Pancreas (tissue), 10 donors: Measurements from ENCODE around the gene KRABD2.
"Not testable (repeated sequence)": the region's sequence is repeated elsewhere in the genome, so short reads cannot be mapped to it uniquely, and the experiment has no call there.

Source experiments
- ATAC-seq, 4 donors: fragments of 200-7000 bp; cut with Tn5 transposase; one replicate each; pipeline versions ENCODE4 v1.8.0 to v1.9.1; 2020; ENCODE audit warnings: mild to moderate bottlenecking in 4 of 4, moderate library complexity in 4 of 4
- DNase-seq, 6 donors: peaks; one replicate each; pipeline ENCODE4 v3.0.0-alpha.2; 2020
- FAIRE-seq: peaks from 2 replicates; lab custom pipeline; 2012; peaks lifted over from hg19 to GRCh38; lab: Jason Lieb, UNC
- H3K27ac ChIP-seq, 4 donors: fragments of 200-600 bp; sonication (generic); 1 replicate in 3 of 4; 2 replicates in 1 of 4; pipeline versions ENCODE4 v1.5.0 to v1.8.0; 2020
- H3K27me3 ChIP-seq, 4 donors: fragments of 200-600 bp; one replicate each; pipeline ENCODE4 v1.8.0; 2021
- H3K36me3 ChIP-seq, 3 donors: fragments of 200-600 bp; sonication (generic) in 1 of 3; one replicate each; pipeline versions ENCODE4 v1.5.0 to v1.8.0; 2020 to 2021
- H3K4me1 ChIP-seq, 3 donors: fragments of 200-600 bp; one replicate each; pipeline ENCODE4 v1.8.0; 2021
- H3K4me3 ChIP-seq, 4 donors: fragments of 200-600 bp; sonication (generic) in 2 of 4; one replicate each; pipeline versions ENCODE4 v1.5.0 to v1.8.0; 2020 to 2021
- H3K9me3 ChIP-seq, 4 donors: fragments of 200-600 bp; one replicate each; pipeline ENCODE4 v1.8.0; 2021
- WGBS, 2 donors: extraction: QIAGEN DNeasy Blood & Tissue Kit; methylation state at CpG; one replicate each; pipeline ENCODE4 v1.1.7; 2013; 5-methylcytosine and 5-hydroxymethylcytosine counted together
- intact Hi-C, 3 donors: fragments of 100-400 bp; cut with DNase I; formaldehyde crosslinking; loops; one replicate each; pipeline versions ENCODE4 v1.11.1 to v1.14.2; 2022
- TF ChIP-seq, protein P1 (sequence below), 4 donors: fragments of 200-600 bp; sonication (generic) in 3 of 4; IDR thresholded peaks; one replicate each; pipeline versions ENCODE4 v1.5.0 to v1.8.0; 2021; ENCODE audit warnings: antibody characterized with exemption in 4 of 4
- donor health status: healthy with polysubstance abuse.
- donor health status: DM: no; HTN: no; CAD: no; lungs with moderate emphysema.
- donor health status: DM: no; HTN: no; CAD: no.
- donor health status: control.
- donor health status: control.
- donor health status: Bipolar disorder and iron deficiency.
- donor health status: DM: yes; HTN: yes; CAD: no.
- donor health status: DM: no; HTN: no; CAD: no.
- donor health status: DM: no; HTN: no; CAD: no.
- donor health status: DM: yes; HTN: yes; CAD: no.

KRABD2 gene

DNA sequence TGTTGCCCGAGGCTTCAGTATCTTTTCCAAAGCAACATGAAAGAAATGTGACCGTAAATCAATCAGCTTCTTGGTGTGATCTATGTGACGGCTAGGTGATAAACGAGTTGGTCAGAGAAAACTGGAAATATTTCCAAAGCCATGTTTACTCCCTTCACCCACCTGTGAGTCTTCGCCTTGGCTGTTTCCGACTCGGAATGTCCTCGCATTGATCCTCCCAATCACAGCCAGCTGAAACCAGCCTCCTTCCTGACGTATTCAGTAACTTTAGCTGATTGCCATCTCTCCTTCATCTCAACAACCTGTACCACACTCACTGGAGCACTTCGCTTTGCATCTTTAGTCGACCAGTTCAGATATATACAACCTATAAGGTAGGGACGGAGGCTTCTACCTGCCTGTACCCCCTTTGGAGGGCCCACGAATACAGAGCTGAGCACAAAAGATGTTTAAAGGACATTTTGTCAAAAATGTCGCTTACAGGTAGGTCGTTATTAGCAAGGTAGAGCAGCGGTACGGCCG is 705 bp downstream of the KRABD2 start:
- intact Hi-C loops = no loop called here
- peak overlapping the region; percentile 60 to 83 (median 80) for H3K27ac ChIP-seq
- TF ChIP-seq, protein P1, sequence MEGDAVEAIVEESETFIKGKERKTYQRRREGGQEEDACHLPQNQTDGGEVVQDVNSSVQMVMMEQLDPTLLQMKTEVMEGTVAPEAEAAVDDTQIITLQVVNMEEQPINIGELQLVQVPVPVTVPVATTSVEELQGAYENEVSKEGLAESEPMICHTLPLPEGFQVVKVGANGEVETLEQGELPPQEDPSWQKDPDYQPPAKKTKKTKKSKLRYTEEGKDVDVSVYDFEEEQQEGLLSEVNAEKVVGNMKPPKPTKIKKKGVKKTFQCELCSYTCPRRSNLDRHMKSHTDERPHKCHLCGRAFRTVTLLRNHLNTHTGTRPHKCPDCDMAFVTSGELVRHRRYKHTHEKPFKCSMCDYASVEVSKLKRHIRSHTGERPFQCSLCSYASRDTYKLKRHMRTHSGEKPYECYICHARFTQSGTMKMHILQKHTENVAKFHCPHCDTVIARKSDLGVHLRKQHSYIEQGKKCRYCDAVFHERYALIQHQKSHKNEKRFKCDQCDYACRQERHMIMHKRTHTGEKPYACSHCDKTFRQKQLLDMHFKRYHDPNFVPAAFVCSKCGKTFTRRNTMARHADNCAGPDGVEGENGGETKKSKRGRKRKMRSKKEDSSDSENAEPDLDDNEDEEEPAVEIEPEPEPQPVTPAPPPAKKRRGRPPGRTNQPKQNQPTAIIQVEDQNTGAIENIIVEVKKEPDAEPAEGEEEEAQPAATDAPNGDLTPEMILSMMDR (IDR thresholded peaks at IDR 0.05) = no peak
- H3K9me3 ChIP-seq = no peaks in the 10 kb centered on the region
- H3K36me3 ChIP-seq = peaks cover 2 to 37% (median 13%) of the 10 kb centered on the region in 3 donors
- FAIRE-seq (no peak), ATAC-seq (peak; percentile 10 to 51 (median 38)), DNase-seq (no peak)
- H3K4me1 ChIP-seq = peaks cover 18 to 28% (median 20%) of the 10 kb centered on the region in 3 donors
- H3K4me3 ChIP-seq = peak overlapping the region; percentile 34 to 70 (median 54)
- no peaks in the 10 kb centered on the region for H3K27me3 ChIP-seq
- 3 to 4% methylated on average over 18 of the region's 18 CpGs for WGBS, 2 donors

DNA sequence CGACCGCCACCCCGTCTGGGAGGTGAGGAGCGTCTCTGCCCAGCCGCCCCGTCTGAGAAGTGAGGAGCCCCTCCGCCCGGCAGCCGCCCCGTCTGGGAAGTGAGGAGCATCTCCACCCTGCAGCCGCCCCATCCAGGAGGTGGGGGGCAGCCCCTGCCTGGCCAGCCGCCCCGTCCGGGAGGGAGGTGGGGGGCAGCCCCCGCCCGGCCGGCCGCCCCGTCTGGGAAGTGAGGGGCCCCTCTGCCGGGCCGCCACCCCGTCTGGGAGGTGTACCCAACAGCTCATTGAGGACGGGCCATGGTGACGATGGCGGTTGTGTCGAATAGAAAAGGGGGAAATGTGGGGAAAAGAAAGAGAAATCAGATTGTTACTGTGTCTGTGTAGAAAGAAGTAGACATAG is 2.6 kb downstream of the KRABD2 start:
- H3K27ac ChIP-seq, H3K9me3 ChIP-seq, ATAC-seq, H3K4me3 ChIP-seq, FAIRE-seq, H3K27me3 ChIP-seq, intact Hi-C loops: not testable (repeated sequence)
- WGBS, 2 donors = 96 to 98% methylated on average over 20 to 25 of the region's 26 CpGs
- DNase-seq = peak in 2 of 6 donors; percentile 36 to 60
- H3K36me3 ChIP-seq = peaks cover 2 to 30% (median 11%) of the 10 kb centered on the region in 3 donors
- peaks cover 4 to 11% (median 7%) of the 10 kb centered on the region in 3 donors for H3K4me1 ChIP-seq

DNA sequence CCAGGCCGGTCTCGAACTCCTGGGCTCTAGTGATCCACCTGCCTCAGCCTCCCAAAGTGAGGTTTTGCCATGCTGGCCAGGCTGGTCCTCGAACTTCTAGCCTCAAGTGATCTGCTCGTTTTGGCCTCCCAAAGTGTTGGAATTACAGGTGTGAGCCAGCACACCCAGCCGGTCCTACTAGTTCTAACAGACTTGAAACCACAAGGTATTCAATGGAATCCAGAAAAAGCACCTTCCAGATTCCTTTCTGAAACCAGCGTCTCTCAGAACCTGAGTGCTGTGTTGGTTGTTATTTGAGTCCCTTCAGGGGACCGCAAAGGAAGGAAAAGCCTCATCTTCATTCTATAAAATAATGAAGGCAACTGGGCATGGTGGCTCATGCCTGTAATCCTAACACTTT is 4.1 kb downstream of the KRABD2 start:
- TF ChIP-seq, protein P1 (IDR thresholded peaks at IDR 0.05) = no peak
- no peak for DNase-seq
- H3K27me3 ChIP-seq = no peaks in the 10 kb centered on the region
- peaks cover 4 to 7% (median 7%) of the 10 kb centered on the region in 3 donors for H3K4me1 ChIP-seq
- ATAC-seq = no peak
- FAIRE-seq = no peak
- H3K4me3 ChIP-seq = no peak overlapping the region
- H3K9me3 ChIP-seq = no peaks in the 10 kb centered on the region
- no peak overlapping the region for H3K27ac ChIP-seq
- H3K36me3 ChIP-seq = peaks cover 0 to 17% (median 6%) of the 10 kb centered on the region in 3 donors
- 81% methylated on average over 7 of the region's 7 CpGs for WGBS, 2 donors
- intact Hi-C loops = no loop called here

DNA sequence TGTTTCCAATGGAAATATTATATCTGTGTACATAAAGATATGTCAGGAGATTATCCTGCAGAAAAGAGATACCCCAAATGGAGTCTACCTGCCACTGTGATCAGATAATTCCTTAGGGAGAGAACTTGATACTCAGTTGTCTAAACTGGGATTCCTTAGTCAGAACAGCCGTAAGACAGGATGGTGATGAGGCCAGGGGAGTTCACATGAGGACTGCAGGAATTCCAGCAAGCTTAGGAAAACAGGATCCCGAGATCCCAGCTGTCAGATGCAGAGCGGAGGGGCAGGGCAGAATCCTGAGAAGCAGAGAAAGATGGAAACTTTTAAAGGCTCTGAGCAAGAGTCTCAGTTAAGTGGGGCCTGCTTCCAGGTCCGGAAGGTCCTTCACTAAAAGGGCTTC is 4.7 kb downstream of the KRABD2 start:
- no peak for DNase-seq
- Histone ChIP-seq H3K27me3 (no peaks in the 10 kb centered on the region), H3K27ac (no peak overlapping the region), H3K4me1 (peaks cover under 1 to 1% (median under 1%) of the 10 kb centered on the region in 3 donors), H3K9me3 (no peaks in the 10 kb centered on the region), H3K4me3 (no peak overlapping the region), H3K36me3 (peaks cover 0 to 14% (median 6%) of the 10 kb centered on the region in 3 donors)
- no peak for ATAC-seq
- intact Hi-C loops = no loop called here
- no peak for FAIRE-seq
- WGBS, 2 donors = 85 to 89% methylated on average over 4 of the region's 4 CpGs
- TF ChIP-seq, protein P1 (IDR thresholded peaks at IDR 0.05) = no peak

DNA sequence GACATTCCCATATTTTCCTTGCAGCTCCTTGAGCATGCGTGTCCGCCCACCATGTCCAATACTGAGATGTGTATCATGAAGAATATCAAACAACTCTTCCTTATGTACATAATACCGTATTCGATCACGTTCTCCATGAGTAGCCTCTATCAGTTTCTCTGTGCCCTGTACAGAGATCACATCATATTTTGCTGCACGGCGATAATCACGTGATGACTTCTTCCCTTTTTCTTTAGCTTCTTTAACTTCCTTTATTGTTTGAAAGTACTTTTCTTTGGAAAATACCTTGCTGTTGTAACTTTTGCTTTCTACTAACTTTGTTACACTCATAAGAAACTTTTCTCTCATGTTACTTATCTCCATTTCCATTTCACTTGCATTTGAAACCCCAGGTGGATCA is 6.6 kb downstream of the KRABD2 start:
- Histone ChIP-seq H3K4me1 (no peaks in the 10 kb centered on the region), H3K36me3 (peaks cover 0 to 14% (median 6%) of the 10 kb centered on the region in 3 donors), H3K9me3 (no peaks in the 10 kb centered on the region), H3K27me3 (no peaks in the 10 kb centered on the region), H3K27ac (no peak overlapping the region), H3K4me3 (no peak overlapping the region)
- TF ChIP-seq, protein P1 (IDR thresholded peaks at IDR 0.05) = no peak
- ATAC-seq = no peak
- FAIRE-seq = no peak
- intact Hi-C loops = no loop called here
- DNase-seq = no peak
- 90 to 91% methylated on average over 8 of the region's 8 CpGs for WGBS, 2 donors
